ENCODE results near the gene NR1D1. TPM values are rescaled to one million over a fixed set of nuclear protein-coding genes. Genes with fewer than 3 reads are reported as not detected.
A peak's percentile ranks its signal among the peaks of the same experiment; 100 is the strongest.

Gene NR1D1
- total and polyA plus RNA-seq, 7 donors, result 21.4 to 88.7 (median 40.8) TPM

DNA sequence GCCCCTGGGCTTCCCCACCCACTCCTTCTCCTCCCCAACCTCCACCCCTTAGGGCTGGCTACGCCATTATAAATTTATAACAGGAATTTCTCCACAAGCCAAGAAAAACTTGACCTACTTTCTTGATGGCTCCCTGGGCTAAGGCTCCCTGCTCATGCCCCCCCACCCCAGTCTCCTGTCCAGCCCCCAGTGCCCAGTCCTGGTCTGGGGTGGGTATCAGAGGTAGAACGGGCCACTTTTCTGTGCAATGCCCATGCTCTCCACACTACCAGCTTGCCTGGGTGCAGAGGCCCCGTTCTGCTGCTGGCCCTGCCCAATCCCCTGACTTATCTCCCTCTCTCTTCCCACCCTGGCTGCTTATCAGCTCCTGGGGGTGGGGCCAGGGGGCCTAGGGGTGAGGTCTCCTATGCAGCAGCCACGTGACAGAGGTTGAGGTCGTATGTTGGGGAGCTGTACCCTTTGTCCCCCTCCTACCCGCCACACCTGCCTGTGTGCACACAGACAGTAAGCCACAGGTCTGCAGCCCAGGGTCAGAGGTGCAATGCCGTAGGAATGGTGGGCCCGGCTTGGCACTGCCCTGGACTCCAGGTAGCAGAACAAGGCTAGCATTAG lies 27.5 kb downstream of the NR1D1 start:
- peaks cover 0 to 31% of the 10 kb centered on the region in 2 donors for H3K36me3 ChIP-seq (ENCODE audit: insufficient read depth in 1 of 2, low read depth in 1 of 2)
- intact Hi-C loops (cut with DNase I), result no loop called here
- DNase-seq (peak in 1 of 2 donors; percentile 59), ATAC-seq (no peak)
- 31 to 48% (median 34%) methylated on average over 8 of the region's 8 CpGs for WGBS, 3 donors
- H3K27me3 ChIP-seq (ENCODE audit: insufficient read depth in 3 of 3, low read length in 2 of 3), result no peaks in the 10 kb centered on the region
- H3K4me1 ChIP-seq, result peaks cover 85% of the 10 kb centered on the region
- peak overlapping the region; percentile 94 for H3K27ac ChIP-seq
- TF ChIP-seq, protein P1, sequence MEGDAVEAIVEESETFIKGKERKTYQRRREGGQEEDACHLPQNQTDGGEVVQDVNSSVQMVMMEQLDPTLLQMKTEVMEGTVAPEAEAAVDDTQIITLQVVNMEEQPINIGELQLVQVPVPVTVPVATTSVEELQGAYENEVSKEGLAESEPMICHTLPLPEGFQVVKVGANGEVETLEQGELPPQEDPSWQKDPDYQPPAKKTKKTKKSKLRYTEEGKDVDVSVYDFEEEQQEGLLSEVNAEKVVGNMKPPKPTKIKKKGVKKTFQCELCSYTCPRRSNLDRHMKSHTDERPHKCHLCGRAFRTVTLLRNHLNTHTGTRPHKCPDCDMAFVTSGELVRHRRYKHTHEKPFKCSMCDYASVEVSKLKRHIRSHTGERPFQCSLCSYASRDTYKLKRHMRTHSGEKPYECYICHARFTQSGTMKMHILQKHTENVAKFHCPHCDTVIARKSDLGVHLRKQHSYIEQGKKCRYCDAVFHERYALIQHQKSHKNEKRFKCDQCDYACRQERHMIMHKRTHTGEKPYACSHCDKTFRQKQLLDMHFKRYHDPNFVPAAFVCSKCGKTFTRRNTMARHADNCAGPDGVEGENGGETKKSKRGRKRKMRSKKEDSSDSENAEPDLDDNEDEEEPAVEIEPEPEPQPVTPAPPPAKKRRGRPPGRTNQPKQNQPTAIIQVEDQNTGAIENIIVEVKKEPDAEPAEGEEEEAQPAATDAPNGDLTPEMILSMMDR (IDR thresholded peaks at IDR 0.05), result no peak
- H3K9me3 ChIP-seq, result no peaks in the 10 kb centered on the region
- peak overlapping the region; percentile 63 for H3K4me3 ChIP-seq

DNA sequence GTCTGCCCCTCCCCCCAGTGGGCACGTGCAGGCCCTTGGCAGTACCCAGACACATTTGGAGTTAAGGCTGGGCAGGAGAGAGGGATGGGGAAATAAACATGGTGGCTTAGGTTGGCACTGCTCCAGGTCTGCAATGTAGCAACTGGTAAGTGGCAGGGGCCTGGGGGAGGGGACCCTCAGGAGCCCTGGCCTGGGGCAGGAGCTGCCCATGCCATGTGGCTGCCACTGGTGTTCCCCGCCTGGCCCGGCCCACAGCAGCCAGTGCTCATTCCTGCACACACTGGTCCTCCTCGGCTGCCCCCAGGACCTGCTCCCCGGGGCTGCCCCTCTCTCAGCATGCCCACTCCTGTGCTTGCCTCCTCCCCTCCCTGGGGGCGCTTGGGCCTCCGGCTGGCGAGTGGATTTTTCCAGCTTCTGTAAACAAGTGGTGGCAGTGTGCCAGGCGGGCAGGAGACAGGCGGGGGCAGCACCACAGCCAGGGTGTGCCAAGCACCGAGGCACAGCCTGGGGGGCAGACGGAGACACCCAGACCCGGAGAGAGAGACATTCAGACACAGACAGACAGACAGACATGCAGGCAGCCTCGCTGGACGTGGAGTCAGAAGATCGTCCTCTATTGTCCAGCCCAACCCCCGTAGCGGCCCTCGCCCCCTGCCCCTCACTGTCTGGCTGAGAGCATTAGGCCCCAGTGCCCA lies 28.2 kb downstream of the NR1D1 start:
- WGBS, 3 donors, result 5 to 10% (median 9%) methylated on average over 12 to 19 of the region's 19 CpGs
- Histone ChIP-seq H3K27me3 (ENCODE audit: insufficient read depth in 3 of 3, low read length in 2 of 3) (no peaks in the 10 kb centered on the region), H3K27ac (peak overlapping the region; percentile 94), H3K9me3 (no peaks in the 10 kb centered on the region), H3K4me3 (peak overlapping the region; percentile 63), H3K36me3 (ENCODE audit: insufficient read depth in 1 of 2, low read depth in 1 of 2) (peaks cover 0 to 24% of the 10 kb centered on the region in 2 donors), H3K4me1 (peaks cover 85% of the 10 kb centered on the region)
- DNase-seq, result peak; percentile 82 to 91
- TF ChIP-seq, protein P1 (IDR thresholded peaks at IDR 0.05), result no peak
- intact Hi-C loops (cut with DNase I), result no loop called here
- peak; percentile 43 to 65 (median 60) for ATAC-seq

DNA sequence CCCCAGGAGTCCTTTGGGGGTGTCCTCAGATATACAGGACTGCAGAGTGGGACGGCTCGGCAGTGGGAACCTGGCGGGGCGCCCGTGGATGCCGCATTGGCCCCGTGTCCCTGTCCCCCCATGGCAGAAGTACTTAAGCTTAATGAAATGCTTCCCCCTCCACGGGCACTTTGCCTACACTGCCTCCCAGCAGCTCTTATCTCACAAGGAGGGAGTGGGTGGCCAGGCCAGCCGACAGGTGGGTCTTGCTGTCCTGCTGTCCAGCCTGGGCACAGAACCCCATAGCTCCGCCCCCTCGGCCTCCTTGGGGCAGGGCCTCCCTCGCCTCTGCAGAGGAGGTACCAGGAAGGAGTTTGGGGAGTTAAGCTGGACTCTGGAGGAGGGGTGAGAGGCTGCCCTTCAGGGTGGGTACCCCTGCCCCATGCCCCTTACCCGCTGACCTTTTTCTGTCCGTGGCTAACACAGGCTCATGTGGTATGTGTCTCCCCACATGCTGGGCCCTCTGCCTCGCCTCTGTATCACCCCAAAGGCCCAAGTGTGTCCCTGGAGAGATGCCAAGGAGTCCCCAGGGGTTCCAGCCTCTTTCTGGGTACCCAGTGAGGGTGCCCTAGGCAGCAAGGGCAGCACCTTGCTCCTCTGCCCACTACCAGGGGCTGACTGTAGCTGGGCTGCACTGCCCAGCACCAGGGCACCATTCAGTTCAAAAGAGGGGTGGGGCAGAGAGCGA lies 28.9 kb downstream of the NR1D1 start:
- no peaks in the 10 kb centered on the region for H3K9me3 ChIP-seq
- intact Hi-C loops (cut with DNase I), result no loop called here
- H3K36me3 ChIP-seq (ENCODE audit: insufficient read depth in 1 of 2, low read depth in 1 of 2), result peaks cover 0 to 17% of the 10 kb centered on the region in 2 donors
- H3K4me3 ChIP-seq, result peak overlapping the region; percentile 63
- DNase-seq, result peak; percentile 73 to 90
- ATAC-seq, result peak; percentile 25 to 49 (median 46)
- peak overlapping the region; percentile 94 for H3K27ac ChIP-seq
- H3K4me1 ChIP-seq, result peaks cover 88% of the 10 kb centered on the region
- WGBS, 3 donors, result 21 to 43% (median 21%) methylated on average over 16 of the region's 16 CpGs
- no peaks in the 10 kb centered on the region for H3K27me3 ChIP-seq (ENCODE audit: insufficient read depth in 3 of 3, low read length in 2 of 3)
- TF ChIP-seq, protein P1 (IDR thresholded peaks at IDR 0.05), result no peak

DNA sequence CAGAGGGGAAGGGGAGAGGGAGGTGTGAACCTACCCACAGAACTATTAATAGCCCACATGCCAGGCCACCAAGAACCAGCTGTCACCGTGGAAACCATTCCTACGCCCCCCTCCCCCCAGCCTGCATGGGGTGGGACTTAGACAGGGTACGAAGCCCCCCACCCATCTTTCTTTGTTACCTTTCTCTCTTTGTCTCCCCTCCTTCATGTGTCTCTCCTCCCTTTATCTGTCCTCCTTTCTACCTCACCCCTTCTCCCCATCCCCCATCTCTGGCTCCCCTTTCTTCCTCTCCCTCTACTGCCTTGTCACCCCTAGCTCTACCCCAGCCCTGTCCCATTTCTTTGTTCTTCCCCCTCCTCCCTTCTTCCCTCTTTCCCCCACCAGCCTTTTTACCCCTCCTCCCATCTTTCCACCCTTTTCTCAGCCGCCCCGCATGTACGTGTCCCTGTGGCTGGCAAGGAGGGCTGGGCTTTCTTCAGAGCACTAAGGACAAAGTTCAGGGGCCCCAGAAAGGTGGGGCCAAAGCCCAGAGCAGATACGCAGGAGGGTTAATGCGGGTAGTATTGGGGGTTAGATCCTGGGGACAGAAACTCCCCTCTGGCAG lies 29.6 kb downstream of the NR1D1 start:
- no peak for DNase-seq
- TF ChIP-seq, protein P1 (IDR thresholded peaks at IDR 0.05), result no peak
- Histone ChIP-seq H3K27ac (peak overlapping the region; percentile 94), H3K9me3 (no peaks in the 10 kb centered on the region), H3K27me3 (ENCODE audit: insufficient read depth in 3 of 3, low read length in 2 of 3) (no peaks in the 10 kb centered on the region), H3K36me3 (ENCODE audit: insufficient read depth in 1 of 2, low read depth in 1 of 2) (peaks cover 0 to 11% of the 10 kb centered on the region in 2 donors), H3K4me3 (peak overlapping the region; percentile 63), H3K4me1 (peaks cover 86% of the 10 kb centered on the region)
- 5 to 29% (median 18%) methylated on average over 7 to 8 of the region's 8 CpGs for WGBS, 3 donors
- ATAC-seq, result peak in 2 of 4 donors; percentile 1 to 19
- intact Hi-C loops (cut with DNase I), result no loop called here
